Pancreas (tissue), 10 donors: ENCODE measurements around the gene C11orf91. TPM values are rescaled to one million over a fixed set of nuclear protein-coding genes. Genes with fewer than 3 reads are reported as not detected.

Experiments used
- ATAC-seq, 4 donors: fragments of 200-7000 bp; cut with Tn5 transposase; one replicate each; pipeline versions ENCODE4 v1.8.0 to v1.9.1; 2020; ENCODE audit warnings: mild to moderate bottlenecking in 4 of 4, moderate library complexity in 4 of 4
- DNase-seq, 6 donors: peaks; one replicate each; pipeline ENCODE4 v3.0.0-alpha.2; 2020
- FAIRE-seq: peaks from 2 replicates; lab custom pipeline; 2012; peaks lifted over from hg19 to GRCh38; lab: Jason Lieb, UNC
- H3K27ac ChIP-seq, 4 donors: fragments of 200-600 bp; sonication (generic); 1 replicate in 3 of 4; 2 replicates in 1 of 4; pipeline versions ENCODE4 v1.5.0 to v1.8.0; 2020
- H3K27me3 ChIP-seq, 4 donors: fragments of 200-600 bp; one replicate each; pipeline ENCODE4 v1.8.0; 2021
- H3K36me3 ChIP-seq, 3 donors: fragments of 200-600 bp; sonication (generic) in 1 of 3; one replicate each; pipeline versions ENCODE4 v1.5.0 to v1.8.0; 2020 to 2021
- H3K4me1 ChIP-seq, 3 donors: fragments of 200-600 bp; one replicate each; pipeline ENCODE4 v1.8.0; 2021
- H3K4me3 ChIP-seq, 4 donors: fragments of 200-600 bp; sonication (generic) in 2 of 4; one replicate each; pipeline versions ENCODE4 v1.5.0 to v1.8.0; 2020 to 2021
- H3K9me3 ChIP-seq, 4 donors: fragments of 200-600 bp; one replicate each; pipeline ENCODE4 v1.8.0; 2021
- CTCF ChIP-seq, 4 donors: fragments of 200-600 bp; sonication (generic) in 3 of 4; IDR thresholded peaks; one replicate each; pipeline versions ENCODE4 v1.5.0 to v1.8.0; 2021; ENCODE audit warnings: antibody characterized with exemption in 4 of 4
- WGBS, 2 donors: extraction: QIAGEN DNeasy Blood & Tissue Kit; methylation state at CpG; one replicate each; pipeline ENCODE4 v1.1.7; 2013; 5-methylcytosine and 5-hydroxymethylcytosine counted together
- intact Hi-C, 3 donors: fragments of 100-400 bp; cut with DNase I; formaldehyde crosslinking; loops; one replicate each; pipeline versions ENCODE4 v1.11.1 to v1.14.2; 2022
- polyA plus RNA-seq, 2 donors: library from polyadenylated mRNA; stranded (reverse); fragments of 200-250 nt; gene quantifications; one replicate each; pipeline ENCODE4 v1.2.3, GENCODE V29; 2013
- total RNA-seq, 6 donors: library from RNA; stranded (reverse); fragmentation: NEBNext Ultra II Directional in 4 of 6; extraction: Animal tissue kit (Norgen Biotek cat#: 25700) in 4 of 6; gene quantifications; one replicate each; pipeline versions ENCODE4 v1.2.1 to v1.2.4, GENCODE V29; 2021 to 2023
- donor health status: healthy with polysubstance abuse.
- donor health status: DM: no; HTN: no; CAD: no; lungs with moderate emphysema.
- donor health status: DM: no; HTN: no; CAD: no.
- donor health status: control.
- donor health status: control.
- donor health status: Bipolar disorder and iron deficiency.
- donor health status: DM: yes; HTN: yes; CAD: no.
- donor health status: DM: no; HTN: no; CAD: no.
- donor health status: DM: no; HTN: no; CAD: no.
- donor health status: DM: yes; HTN: yes; CAD: no.

Gene C11orf91
- total and polyA plus RNA-seq, 8 donors: 0.26 to 0.31 (median 0.28) TPM; not detected in 5

GRCh38 chr11:33696411-33696810 is 4.2 kb downstream of the C11orf91 start:
- peaks cover 27 to 74% (median 46%) of the 10 kb centered on the region in 3 donors for H3K4me1 ChIP-seq
- H3K27me3 ChIP-seq: no peaks in the 10 kb centered on the region
- peak in 3 of 6 donors; percentile 42 to 55 (median 48) for DNase-seq
- peak in 3 of 4 donors; percentile 13 to 30 (median 19) for ATAC-seq
- no peak for FAIRE-seq
- H3K36me3 ChIP-seq: no peaks in the 10 kb centered on the region
- H3K4me3 ChIP-seq: peak overlapping the region in 1 of 4 donors; percentile 23
- H3K27ac ChIP-seq: peak overlapping the region; percentile 62 to 95 (median 88)
- H3K9me3 ChIP-seq: no peaks in the 10 kb centered on the region
- intact Hi-C loops: no loop called here
- TF ChIP-seq CTCF (IDR thresholded peaks at IDR 0.05): no peak
- 10 to 16% methylated on average over 5 of the region's 5 CpGs for WGBS, 2 donors

GRCh38 chr11:33695051-33695566 is 5.5 kb downstream of the C11orf91 start:
- peak; percentile 72 to 88 (median 82) for DNase-seq
- H3K9me3 ChIP-seq: no peaks in the 10 kb centered on the region
- peaks cover 38 to 85% (median 49%) of the 10 kb centered on the region in 3 donors for H3K4me1 ChIP-seq
- WGBS, 2 donors: 22 to 23% methylated on average over 4 of the region's 4 CpGs
- no peaks in the 10 kb centered on the region for H3K27me3 ChIP-seq
- ATAC-seq: peak; percentile 66 to 68 (median 67)
- no peaks in the 10 kb centered on the region for H3K36me3 ChIP-seq
- peak overlapping the region in 1 of 4 donors; percentile 23 for H3K4me3 ChIP-seq
- peak overlapping the region; percentile 62 to 95 (median 88) for H3K27ac ChIP-seq
- no peak for FAIRE-seq
- intact Hi-C loops: no loop called here
- no peak for TF ChIP-seq CTCF (IDR thresholded peaks at IDR 0.05)

GRCh38 chr11:33694346-33695050 is 6.1 kb downstream of the C11orf91 start:
- no peak for TF ChIP-seq CTCF (IDR thresholded peaks at IDR 0.05)
- 72 to 76% methylated on average over 4 of the region's 4 CpGs for WGBS, 2 donors
- Histone ChIP-seq H3K36me3 (no peaks in the 10 kb centered on the region), H3K4me1 (peaks cover 38 to 89% (median 49%) of the 10 kb centered on the region in 3 donors), H3K4me3 (no peak overlapping the region), H3K27ac (peak overlapping the region; percentile 62 to 95 (median 88)), H3K27me3 (no peaks in the 10 kb centered on the region), H3K9me3 (no peaks in the 10 kb centered on the region)
- no peak for FAIRE-seq
- intact Hi-C loops: loop anchor here in 1 of 3 donors (5.0 kb wide), 1 partner anchor 332 kb away; no protein-coding TSS in a partner anchor
- ATAC-seq: no peak
- DNase-seq: peak in 1 of 6 donors; percentile 49

GRCh38 chr11:33692541-33692940 is 8.1 kb downstream of the C11orf91 start:
- Histone ChIP-seq H3K27ac (peak overlapping the region; percentile 80 to 95 (median 88)), H3K27me3 (no peaks in the 10 kb centered on the region), H3K9me3 (no peaks in the 10 kb centered on the region), H3K4me1 (peaks cover 38 to 82% (median 45%) of the 10 kb centered on the region in 3 donors), H3K36me3 (no peaks in the 10 kb centered on the region), H3K4me3 (no peak overlapping the region)
- TF ChIP-seq CTCF (IDR thresholded peaks at IDR 0.05): no peak
- FAIRE-seq: no peak
- ATAC-seq: no peak
- intact Hi-C loops: loop anchor here in 1 of 3 donors (5.0 kb wide), 1 partner anchor 330 kb away; no protein-coding TSS in a partner anchor
- no peak for DNase-seq
- WGBS, 2 donors: 56 to 59% methylated on average over 5 of the region's 5 CpGs
